IPS-15b (cell line): Measurements from ENCODE around the gene ATRNL1.
"Not testable (repeated sequence)": the region's sequence is repeated elsewhere in the genome, so short reads cannot be mapped to it uniquely, and the experiment has no call there.

Experiments
- H3K27me3 ChIP-seq: one replicate; pipeline ENCODE4 v1.6.1; 2013; ENCODE audit warnings: low read length; ENCODE audit not compliant: control insufficient read depth, insufficient read depth
- H3K36me3 ChIP-seq: one replicate; pipeline ENCODE4 v1.6.1; 2013; ENCODE audit warnings: low read length; ENCODE audit not compliant: control insufficient read depth, insufficient read depth
- H3K4me1 ChIP-seq: one replicate; pipeline ENCODE4 v1.6.1; 2013; ENCODE audit warnings: mild to moderate bottlenecking, low read length; ENCODE audit not compliant: control insufficient read depth, insufficient read depth
- H3K4me3 ChIP-seq: one replicate; pipeline ENCODE4 v1.5.1; 2013; ENCODE audit warnings: low read depth, low read length
- H3K9ac ChIP-seq: one replicate; pipeline ENCODE4 v1.6.1; 2013; ENCODE audit warnings: low read depth, mild to moderate bottlenecking, low read length
- H3K9me3 ChIP-seq: one replicate; pipeline ENCODE4 v1.6.1; 2013; ENCODE audit warnings: mild to moderate bottlenecking, low read length; ENCODE audit not compliant: control insufficient read depth, insufficient read depth

ATRNL1 gene

DNA sequence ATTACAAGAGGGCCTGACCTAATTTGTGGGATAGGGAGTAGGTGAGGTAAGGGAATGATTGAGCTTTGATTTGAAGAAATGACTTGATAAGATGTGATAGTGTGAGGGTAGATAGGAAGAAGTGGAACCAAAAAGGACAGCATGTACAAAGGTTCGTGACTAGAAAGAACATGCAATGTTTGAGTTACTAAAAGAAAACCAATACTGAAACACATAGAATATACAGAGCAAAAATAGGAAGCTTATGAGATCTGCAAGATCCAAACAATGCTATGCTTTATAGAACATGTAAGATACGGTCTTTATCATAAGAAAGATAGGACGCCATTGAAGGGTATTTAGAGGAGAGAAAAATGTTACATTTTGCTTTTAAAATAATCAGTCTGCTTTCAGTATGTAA, 343.8 kb downstream of the ATRNL1 start:
- Histone ChIP-seq H3K36me3 (no peaks in the 10 kb centered on the region), H3K4me3 (no peak overlapping the region), H3K4me1 (no peaks in the 10 kb centered on the region), H3K9ac (no peak overlapping the region), H3K27me3 (no peaks in the 10 kb centered on the region), H3K9me3 (no peaks in the 10 kb centered on the region)

DNA sequence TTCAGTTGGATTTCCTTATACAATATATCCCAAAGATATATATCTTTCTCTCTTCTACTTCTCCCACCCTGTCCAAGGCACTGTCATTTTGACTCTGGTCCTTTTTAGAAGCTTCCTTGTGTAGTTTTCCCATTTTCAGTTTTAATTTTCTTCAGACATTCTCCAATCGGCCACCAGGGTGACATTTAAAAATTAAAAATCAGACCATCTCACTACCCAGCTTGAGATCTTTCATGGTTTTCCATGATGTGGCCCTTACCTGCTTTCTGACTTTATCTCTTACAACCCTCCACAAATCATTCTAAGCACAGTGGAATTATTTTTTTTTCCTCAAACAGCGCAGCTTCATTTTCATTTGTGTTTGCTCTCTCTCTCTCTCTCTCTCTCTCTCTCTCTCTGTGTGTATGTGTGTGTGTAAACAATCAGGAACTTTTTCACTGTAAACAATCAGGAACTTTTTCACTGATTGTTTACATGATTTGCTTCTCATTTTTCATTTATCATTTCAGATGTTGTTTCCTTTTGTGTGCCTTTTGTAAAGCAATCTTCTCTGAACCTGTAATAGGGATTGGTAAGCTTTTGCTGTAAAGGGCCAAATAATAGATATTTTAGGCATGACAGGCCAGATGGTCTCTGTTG, 348.9 kb downstream of the ATRNL1 start:
- Histone ChIP-seq H3K9me3 (no peaks in the 10 kb centered on the region), H3K27me3 (no peaks in the 10 kb centered on the region), H3K4me3 (no peak overlapping the region), H3K9ac (no peak overlapping the region), H3K4me1 (no peaks in the 10 kb centered on the region), H3K36me3 (no peaks in the 10 kb centered on the region)

DNA sequence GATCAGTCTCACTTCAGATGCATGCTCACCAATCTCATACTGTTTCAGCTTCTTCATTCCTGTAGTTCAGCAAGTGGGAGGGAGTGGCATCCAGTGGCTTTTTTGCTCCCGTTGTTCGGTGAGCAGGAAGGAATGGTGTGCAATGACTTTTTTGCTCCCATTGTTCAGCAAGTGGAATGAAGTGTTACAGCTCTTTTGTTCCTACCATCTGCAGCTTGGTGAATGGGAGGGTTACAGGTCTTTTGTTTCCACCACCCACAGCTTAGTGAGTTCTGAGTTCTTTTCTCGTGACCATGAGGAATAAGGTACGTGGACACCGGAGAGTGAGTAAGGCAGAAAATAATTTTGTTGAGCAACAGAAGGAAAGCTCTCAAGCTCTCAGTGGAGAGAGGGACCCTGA, 363.6 kb downstream of the ATRNL1 start:
- Histone ChIP-seq H3K36me3 (no peaks in the 10 kb centered on the region), H3K4me3 (no peak overlapping the region), H3K4me1 (peaks cover 8% of the 10 kb centered on the region), H3K9me3 (no peaks in the 10 kb centered on the region), H3K27me3 (no peaks in the 10 kb centered on the region), H3K9ac (no peak overlapping the region)

DNA sequence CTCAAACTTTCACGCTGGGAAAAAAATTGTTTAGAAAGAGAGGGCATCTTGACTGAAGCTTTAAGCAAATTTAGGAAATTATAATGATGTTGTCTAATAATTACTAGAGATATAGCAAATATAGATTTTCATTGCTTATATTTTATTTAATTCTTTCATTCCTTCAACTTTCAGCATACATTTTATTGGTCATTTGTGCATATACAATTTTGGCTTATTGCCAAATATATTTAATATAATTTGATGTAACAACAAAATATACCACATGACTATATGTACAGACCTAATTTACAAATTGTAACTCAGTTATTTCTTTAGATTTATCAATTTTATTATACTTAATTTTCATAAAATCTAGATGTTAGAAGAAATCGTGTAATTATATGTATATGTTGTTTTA, 390.1 kb downstream of the ATRNL1 start:
- Histone ChIP-seq H3K9ac (no peak overlapping the region), H3K9me3 (no peaks in the 10 kb centered on the region), H3K4me3 (no peak overlapping the region), H3K27me3 (no peaks in the 10 kb centered on the region), H3K36me3 (no peaks in the 10 kb centered on the region), H3K4me1 (no peaks in the 10 kb centered on the region)

DNA sequence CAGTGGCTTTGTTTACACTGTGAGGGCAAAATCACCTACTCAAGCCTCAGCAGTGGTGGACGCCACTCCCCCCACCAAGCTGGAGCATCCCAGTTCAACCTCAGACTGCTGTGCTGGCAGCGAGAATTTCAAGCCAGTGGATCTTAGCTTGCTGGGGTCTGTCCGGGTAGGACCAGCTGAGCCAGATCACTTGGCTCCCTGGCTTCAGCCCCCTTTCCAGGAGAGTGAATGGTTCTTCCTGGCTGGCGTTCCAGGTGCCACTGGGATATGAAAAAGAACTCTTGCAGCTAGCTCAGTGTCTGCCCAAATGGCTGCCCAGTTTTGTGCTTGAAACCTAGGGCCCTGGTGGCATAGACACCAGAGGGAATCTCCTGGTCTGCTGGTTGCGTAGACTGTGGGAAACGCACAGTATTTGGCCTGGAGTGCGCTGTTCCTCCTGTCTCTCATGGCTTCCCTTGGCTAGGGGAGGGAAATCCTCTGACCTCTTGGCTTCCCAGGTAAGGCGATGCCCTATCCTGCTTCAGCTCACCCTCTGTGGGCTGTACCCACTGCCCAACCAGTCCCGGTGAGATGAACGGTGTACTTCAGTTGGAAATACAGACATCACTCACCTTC, 398.5 kb downstream of the ATRNL1 start:
- no peaks in the 10 kb centered on the region for H3K27me3 ChIP-seq
- no peak overlapping the region for H3K9ac ChIP-seq
- H3K4me3 ChIP-seq: no peak overlapping the region
- no peaks in the 10 kb centered on the region for H3K36me3 ChIP-seq
- no peaks in the 10 kb centered on the region for H3K9me3 ChIP-seq
- H3K4me1 ChIP-seq: no peaks in the 10 kb centered on the region

DNA sequence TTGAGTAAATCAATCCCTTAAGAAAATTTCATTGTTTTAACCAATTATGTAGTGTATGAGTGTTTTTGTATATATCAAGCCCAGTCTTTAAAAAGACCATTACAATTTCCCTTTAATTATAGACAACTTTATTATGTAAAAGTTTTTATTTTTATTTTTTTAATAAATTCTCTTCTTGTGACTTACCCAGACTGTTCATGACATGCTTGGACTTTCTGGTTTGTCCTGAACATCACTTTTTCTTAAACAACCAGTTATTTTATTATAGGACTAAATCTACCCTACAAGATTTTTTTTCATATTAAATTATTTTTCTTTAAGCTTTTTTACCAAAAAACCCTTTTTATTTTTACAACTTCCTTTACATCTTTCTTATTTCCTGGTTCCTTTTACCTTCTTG, 410.4 kb downstream of the ATRNL1 start:
- Histone ChIP-seq H3K4me1 (no peaks in the 10 kb centered on the region), H3K4me3 (no peak overlapping the region), H3K9me3 (peaks cover 4% of the 10 kb centered on the region), H3K27me3 (no peaks in the 10 kb centered on the region), H3K9ac (no peak overlapping the region), H3K36me3 (no peaks in the 10 kb centered on the region)

DNA sequence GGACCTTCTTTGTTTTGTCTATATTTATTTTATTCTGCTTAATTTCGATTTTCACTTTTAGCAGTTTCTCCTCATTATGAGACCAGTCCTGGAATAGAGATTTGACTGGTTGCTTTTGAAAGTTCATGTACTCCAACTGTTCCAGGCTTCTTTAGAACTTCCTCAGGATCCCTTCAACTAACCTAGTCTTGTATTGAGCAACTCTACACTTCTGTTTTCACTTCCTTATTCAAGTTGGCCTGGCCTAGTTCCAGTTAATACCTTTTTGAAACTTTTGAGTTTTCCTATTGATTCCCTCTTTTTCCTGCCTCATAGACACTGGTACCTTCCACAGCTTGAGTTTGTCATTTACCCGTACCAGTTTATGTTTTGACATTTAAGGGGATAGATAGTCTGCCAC, 421.7 kb downstream of the ATRNL1 start:
- Histone ChIP-seq H3K9ac (no peak overlapping the region), H3K9me3 (no peaks in the 10 kb centered on the region), H3K36me3 (no peaks in the 10 kb centered on the region), H3K27me3 (no peaks in the 10 kb centered on the region), H3K4me3 (no peak overlapping the region), H3K4me1 (no peaks in the 10 kb centered on the region)

DNA sequence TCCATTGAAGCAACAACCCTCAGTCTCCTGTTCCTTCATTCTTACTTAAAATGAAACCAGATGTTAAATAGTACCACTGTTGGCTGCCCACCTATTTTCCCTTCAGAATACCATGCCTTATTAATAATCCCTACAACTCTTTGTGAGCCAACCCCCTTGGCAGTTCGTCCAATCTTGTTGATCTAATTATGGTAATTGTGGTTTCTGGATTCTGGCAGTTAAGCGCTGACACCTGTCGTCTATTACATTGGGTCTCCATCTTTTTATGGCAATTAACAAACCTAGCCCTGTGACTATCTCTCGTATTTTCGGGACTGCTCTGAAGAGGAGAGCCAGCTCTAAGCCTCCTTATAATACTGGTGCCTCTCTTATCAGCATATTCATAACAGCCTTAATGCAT, 432.0 kb downstream of the ATRNL1 start:
- Histone ChIP-seq H3K9me3 (no peaks in the 10 kb centered on the region), H3K4me3 (no peak overlapping the region), H3K4me1 (no peaks in the 10 kb centered on the region), H3K27me3 (no peaks in the 10 kb centered on the region), H3K36me3 (no peaks in the 10 kb centered on the region), H3K9ac (no peak overlapping the region)

DNA sequence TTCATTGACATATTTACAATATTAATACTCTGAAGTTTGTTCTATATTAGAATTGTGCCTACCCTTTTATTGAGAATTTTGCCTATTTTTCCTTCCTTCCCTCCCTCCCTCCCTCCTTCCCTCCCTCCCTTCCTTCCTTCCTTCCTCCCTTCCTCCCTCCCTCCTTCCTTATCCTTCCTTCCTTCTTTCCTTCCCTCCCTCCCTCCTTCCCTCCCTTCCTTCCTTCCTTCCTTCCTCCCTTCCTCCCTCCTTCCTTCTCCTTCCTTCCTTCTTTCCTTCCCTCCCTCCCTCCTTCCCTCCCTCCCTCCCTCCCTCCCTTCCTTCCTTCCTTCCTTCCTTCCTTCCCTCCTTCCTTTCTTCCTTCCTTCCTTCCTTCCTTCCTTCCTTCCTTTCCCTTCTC, 434.5 kb downstream of the ATRNL1 start:
- H3K9ac ChIP-seq, H3K4me1 ChIP-seq, H3K4me3 ChIP-seq, H3K36me3 ChIP-seq, H3K27me3 ChIP-seq, H3K9me3 ChIP-seq: not testable (repeated sequence)

DNA sequence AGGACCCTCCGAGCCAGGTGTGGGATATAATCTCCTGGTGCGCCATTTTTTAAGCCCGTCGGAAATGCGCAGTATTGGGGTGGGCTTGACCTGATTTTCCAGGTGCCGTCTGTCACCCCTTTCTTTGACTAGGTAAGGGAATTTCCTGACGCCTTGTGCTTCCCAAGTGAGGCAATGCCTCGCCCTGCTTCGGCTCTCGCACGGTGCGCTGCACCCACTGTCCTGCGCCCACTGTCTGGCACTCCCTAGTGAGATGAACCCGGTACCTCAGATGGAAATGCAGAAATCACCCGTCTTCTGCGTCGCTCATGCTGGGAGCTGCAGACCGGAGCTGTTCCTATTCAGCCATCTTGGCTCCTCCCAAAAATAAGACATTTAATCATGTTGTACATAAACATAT, 443.2 kb downstream of the ATRNL1 start:
- not testable (repeated sequence) for H3K27me3 ChIP-seq, H3K4me1 ChIP-seq, H3K9ac ChIP-seq, H3K36me3 ChIP-seq, H3K9me3 ChIP-seq, H3K4me3 ChIP-seq

DNA sequence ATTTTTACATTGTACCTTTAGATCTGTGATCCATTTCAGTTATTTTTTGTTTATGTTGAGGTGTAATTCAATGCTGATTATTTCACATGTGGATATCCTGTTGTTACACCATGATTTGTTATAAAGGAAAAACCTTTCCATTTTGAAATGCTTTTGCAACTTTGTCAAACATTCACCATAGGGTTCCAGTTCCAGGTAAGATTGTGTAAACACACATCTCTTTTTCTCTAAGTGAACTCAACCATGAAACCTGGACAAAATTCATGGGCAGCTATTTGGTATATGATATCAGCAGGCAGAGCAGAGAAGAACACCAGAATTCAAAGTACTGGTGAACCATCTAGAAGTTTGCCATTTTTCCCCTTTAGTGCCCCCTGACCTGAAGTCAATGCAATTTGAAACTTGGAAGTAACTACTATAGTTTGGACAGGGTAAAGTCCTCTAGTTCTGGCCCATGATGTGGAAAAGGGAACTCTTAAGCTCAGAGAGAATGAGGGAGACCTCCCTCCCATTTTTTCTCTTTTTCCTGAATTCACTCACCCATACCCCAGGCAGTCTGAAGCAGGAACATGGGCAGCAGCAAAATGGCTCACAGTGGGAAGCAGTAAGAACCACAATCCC, 446.1 kb downstream of the ATRNL1 start:
- H3K9me3 ChIP-seq: no peaks in the 10 kb centered on the region
- no peak overlapping the region for H3K9ac ChIP-seq
- H3K4me3 ChIP-seq: no peak overlapping the region
- no peaks in the 10 kb centered on the region for H3K36me3 ChIP-seq
- no peaks in the 10 kb centered on the region for H3K27me3 ChIP-seq
- H3K4me1 ChIP-seq: no peaks in the 10 kb centered on the region

DNA sequence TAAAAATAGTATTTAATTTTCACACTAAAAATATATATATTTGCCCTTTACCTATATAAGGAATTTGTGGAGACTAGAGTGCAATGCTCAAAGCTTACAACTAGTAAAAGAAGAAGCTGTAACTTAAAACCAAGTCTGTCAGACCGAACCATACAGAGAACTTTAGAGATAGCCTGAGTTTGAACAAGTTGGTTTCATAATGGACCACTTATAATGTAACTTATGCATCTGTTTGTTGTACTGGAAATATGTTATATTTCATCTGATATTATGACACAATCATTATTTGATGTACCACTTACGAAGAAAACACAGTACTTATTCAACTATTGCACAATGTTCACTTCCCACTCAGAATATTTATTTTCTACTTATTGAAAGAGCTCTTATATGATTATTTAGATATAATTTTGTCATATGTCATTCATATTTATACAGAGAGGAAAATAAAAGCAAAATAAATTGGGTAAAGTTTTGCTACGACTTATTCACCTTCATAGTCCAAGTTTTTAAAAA, 462.8 kb downstream of the ATRNL1 start:
- Histone ChIP-seq H3K27me3 (no peaks in the 10 kb centered on the region), H3K9me3 (no peaks in the 10 kb centered on the region), H3K9ac (no peak overlapping the region), H3K4me1 (no peaks in the 10 kb centered on the region), H3K36me3 (no peaks in the 10 kb centered on the region), H3K4me3 (no peak overlapping the region)
